Central memory CD8-positive, alpha-beta T cell (primary cell): ENCODE results near the gene TUBGCP3.

Experiments used
- ATAC-seq: fragments of 150-1000 bp; cut with Tn5 transposase; replicated peaks from 2 replicates; pipeline ENCODE4 v1.10.0; 2022; ENCODE audit warnings: mild to moderate bottlenecking, moderate FRiP score, moderate number of reproducible peaks; ENCODE audit not compliant: poor library complexity, severe bottlenecking; ENCODE audit errors: extremely low read depth
- DNase-seq, 2 donors: peaks; one replicate each; pipeline ENCODE4 v3.0.0; 2021; ENCODE audit warnings: low spot score in 2 of 2
- H3K27ac Mint-ChIP-seq: one replicate; pipeline ENCODE4 v1.8.0; 2022; ENCODE audit warnings: low read depth, mild to moderate bottlenecking, moderate library complexity, mixed read lengths
- H3K27me3 Mint-ChIP-seq: one replicate; pipeline ENCODE4 v1.8.0; 2022; ENCODE audit warnings: mixed read lengths
- H3K36me3 Mint-ChIP-seq: one replicate; pipeline ENCODE4 v1.8.0; 2022; ENCODE audit warnings: mild to moderate bottlenecking, moderate library complexity, mixed read lengths; ENCODE audit not compliant: insufficient read depth
- H3K4me1 Mint-ChIP-seq: one replicate; pipeline ENCODE4 v1.8.0; 2022; ENCODE audit warnings: mixed read lengths
- H3K4me3 Mint-ChIP-seq: one replicate; pipeline ENCODE4 v1.8.0; 2022; ENCODE audit warnings: mild to moderate bottlenecking, moderate library complexity, mixed read lengths
- H3K9me3 Mint-ChIP-seq: one replicate; pipeline ENCODE4 v1.8.0; 2022; ENCODE audit warnings: mixed read lengths

The TUBGCP3 gene

DNA sequence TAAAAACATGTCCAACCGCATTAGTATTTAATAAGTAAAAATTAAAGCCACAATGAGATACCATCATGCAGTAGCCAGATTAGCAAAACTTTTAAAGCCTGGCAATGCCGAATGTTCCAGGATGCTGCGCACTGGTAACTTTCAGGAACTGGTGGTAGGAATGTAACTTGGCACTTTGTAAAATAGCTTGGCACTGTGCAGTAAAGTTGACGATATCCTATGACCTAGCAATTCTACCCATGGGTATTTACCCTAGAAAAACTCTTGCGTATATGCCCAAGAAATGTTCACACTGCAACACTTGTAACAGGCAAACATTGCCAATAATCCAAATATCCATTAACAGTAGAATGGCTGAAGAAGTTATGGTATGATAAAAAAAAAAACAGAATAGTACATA is 114.1 kb downstream of the TUBGCP3 start:
- Mint-ChIP-seq H3K36me3 (no peaks in the 10 kb centered on the region), H3K27me3 (no peaks in the 10 kb centered on the region), H3K9me3 (no peaks in the 10 kb centered on the region), H3K4me1 (no peaks in the 10 kb centered on the region), H3K4me3 (no peak overlapping the region), H3K27ac (no peak overlapping the region)
- ATAC-seq, result no peak
- DNase-seq, result no peak

- Mint-ChIP-seq H3K36me3 (no peaks in the 10 kb centered on the region), H3K4me1 (no peaks in the 10 kb centered on the region), H3K27me3 (no peaks in the 10 kb centered on the region), H3K4me3 (no peak overlapping the region), H3K9me3 (no peaks in the 10 kb centered on the region), H3K27ac (no peak overlapping the region)
- ATAC-seq (no peak), DNase-seq (no peak)
Measured at GRCh38 chr13:112469071-112469745, 118.7 kb downstream of the TUBGCP3 start.

- ATAC-seq (no peak), DNase-seq (no peak)
- Mint-ChIP-seq H3K27ac (no peak overlapping the region), H3K36me3 (no peaks in the 10 kb centered on the region), H3K4me3 (no peak overlapping the region), H3K4me1 (no peaks in the 10 kb centered on the region), H3K27me3 (no peaks in the 10 kb centered on the region), H3K9me3 (no peaks in the 10 kb centered on the region)
Measured at GRCh38 chr13:112468069-112468468, 119.9 kb downstream of the TUBGCP3 start.

GRCh38 chr13:112467236-112467635 is 120.7 kb downstream of the TUBGCP3 start:
- peaks cover 5% of the 10 kb centered on the region for H3K27me3 Mint-ChIP-seq
- DNase-seq (no peak), ATAC-seq (no peak)
- H3K27ac Mint-ChIP-seq, result no peak overlapping the region
- no peak overlapping the region for H3K4me3 Mint-ChIP-seq
- no peaks in the 10 kb centered on the region for H3K9me3 Mint-ChIP-seq
- no peaks in the 10 kb centered on the region for H3K36me3 Mint-ChIP-seq
- H3K4me1 Mint-ChIP-seq, result no peaks in the 10 kb centered on the region

- ATAC-seq (no peak), DNase-seq (no peak)
- Mint-ChIP-seq H3K4me1 (no peaks in the 10 kb centered on the region), H3K4me3 (no peak overlapping the region), H3K27me3 (peaks cover 13% of the 10 kb centered on the region), H3K36me3 (no peaks in the 10 kb centered on the region), H3K9me3 (no peaks in the 10 kb centered on the region), H3K27ac (no peak overlapping the region)
Measured at GRCh38 chr13:112466132-112467058, 121.6 kb downstream of the TUBGCP3 start.

DNA sequence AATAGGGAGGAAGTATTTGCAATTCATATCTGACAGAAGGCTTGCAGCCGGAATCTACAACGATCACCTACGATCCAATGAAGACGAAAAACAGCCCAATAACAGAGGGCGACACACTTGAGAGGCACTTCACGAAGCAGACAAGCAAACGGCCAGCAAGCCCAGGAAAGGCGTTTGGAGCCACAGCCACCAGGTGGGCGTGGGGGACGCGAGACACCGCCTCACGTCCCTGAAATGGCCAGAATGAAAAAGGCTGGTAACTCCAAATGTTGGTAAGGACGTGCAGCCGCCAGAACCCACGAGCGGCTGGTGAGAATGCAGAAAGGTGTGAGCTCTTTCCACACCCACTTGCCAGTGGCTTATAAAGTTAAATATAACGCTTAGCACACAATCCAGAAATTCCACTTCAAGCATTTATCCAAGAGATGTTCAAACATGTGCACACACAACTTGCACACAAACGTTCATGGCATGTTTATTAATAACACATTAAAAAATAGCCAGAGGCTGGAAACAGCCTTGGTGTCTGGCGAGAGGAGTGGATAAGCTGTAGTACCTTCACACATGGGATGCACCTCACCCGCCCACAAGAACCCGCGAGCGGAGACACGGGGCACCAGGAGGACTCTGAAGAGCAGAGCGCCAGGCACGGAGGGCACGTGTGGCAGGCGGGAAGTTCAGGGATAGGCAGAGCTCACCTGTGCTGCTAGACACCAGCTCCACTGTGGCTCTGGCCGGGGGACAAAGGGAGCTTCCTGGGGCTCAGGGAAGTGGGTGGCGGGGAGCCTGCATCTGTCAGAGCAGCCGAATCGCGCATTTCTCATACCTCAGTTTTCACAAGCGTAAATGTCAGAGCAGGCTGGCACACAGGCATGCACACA is 122.5 kb downstream of the TUBGCP3 start:
- no peaks in the 10 kb centered on the region for H3K4me1 Mint-ChIP-seq
- ATAC-seq (no peak), DNase-seq (no peak)
- no peaks in the 10 kb centered on the region for H3K9me3 Mint-ChIP-seq
- no peak overlapping the region for H3K27ac Mint-ChIP-seq
- H3K4me3 Mint-ChIP-seq, result no peak overlapping the region
- peaks cover 15% of the 10 kb centered on the region for H3K27me3 Mint-ChIP-seq
- no peaks in the 10 kb centered on the region for H3K36me3 Mint-ChIP-seq

DNA sequence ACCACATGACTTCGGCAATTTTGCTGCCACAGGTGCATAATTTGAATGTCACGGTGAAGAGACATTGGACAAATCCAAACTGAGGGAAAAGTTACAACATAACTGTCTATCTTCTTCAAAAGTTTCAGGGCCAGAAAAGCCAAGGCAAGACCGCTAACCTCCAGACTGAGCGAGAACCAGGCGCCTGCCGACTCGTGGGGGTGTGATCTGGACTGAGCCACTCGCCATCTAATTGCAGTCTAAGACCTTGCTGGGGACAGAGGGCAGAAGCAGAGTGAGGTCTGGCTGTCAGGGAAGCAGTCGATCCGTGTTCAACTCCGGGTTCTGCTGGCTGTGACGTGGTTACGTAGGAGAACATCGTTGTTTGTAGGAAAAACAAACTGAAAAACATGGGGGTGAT is 123.2 kb downstream of the TUBGCP3 start:
- H3K9me3 Mint-ChIP-seq, result peaks cover 2% of the 10 kb centered on the region
- H3K4me1 Mint-ChIP-seq, result no peaks in the 10 kb centered on the region
- no peaks in the 10 kb centered on the region for H3K36me3 Mint-ChIP-seq
- no peak for ATAC-seq
- DNase-seq, result no peak
- H3K4me3 Mint-ChIP-seq, result no peak overlapping the region
- no peak overlapping the region for H3K27ac Mint-ChIP-seq
- H3K27me3 Mint-ChIP-seq, result peaks cover 20% of the 10 kb centered on the region

DNA sequence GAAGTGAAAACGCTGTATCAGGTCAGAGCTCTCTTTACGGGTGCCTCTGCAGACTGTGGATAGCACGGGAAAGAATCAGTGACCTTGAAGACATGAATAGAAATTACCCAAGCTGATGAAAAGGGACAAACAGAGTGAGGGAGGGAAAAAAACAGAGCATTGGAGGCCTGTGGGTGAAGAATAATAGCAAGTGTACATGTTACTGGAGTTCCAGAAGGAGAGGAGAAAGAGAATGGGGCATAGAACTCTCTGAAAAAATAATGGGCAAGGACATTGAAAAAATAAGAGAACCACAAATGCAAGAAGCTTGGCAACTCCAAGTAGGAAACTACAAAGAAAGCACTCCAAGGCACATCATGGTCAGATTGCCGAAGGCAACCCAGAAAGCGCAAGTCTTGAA is 125.5 kb downstream of the TUBGCP3 start:
- Mint-ChIP-seq H3K27ac (no peak overlapping the region), H3K27me3 (peaks cover 25% of the 10 kb centered on the region), H3K36me3 (no peaks in the 10 kb centered on the region), H3K4me3 (no peak overlapping the region), H3K9me3 (peaks cover 6% of the 10 kb centered on the region), H3K4me1 (no peaks in the 10 kb centered on the region)
- DNase-seq, result no peak
- ATAC-seq, result no peak

GRCh38 chr13:112457485-112457884 is 130.5 kb downstream of the TUBGCP3 start:
- no peaks in the 10 kb centered on the region for H3K36me3 Mint-ChIP-seq
- H3K27me3 Mint-ChIP-seq, result peaks cover 23% of the 10 kb centered on the region
- H3K27ac Mint-ChIP-seq, result no peak overlapping the region
- no peak for DNase-seq
- H3K4me3 Mint-ChIP-seq, result no peak overlapping the region
- peaks cover 6% of the 10 kb centered on the region for H3K9me3 Mint-ChIP-seq
- no peaks in the 10 kb centered on the region for H3K4me1 Mint-ChIP-seq
- no peak for ATAC-seq

- H3K4me3 Mint-ChIP-seq, result no peak overlapping the region
- peaks cover 6% of the 10 kb centered on the region for H3K9me3 Mint-ChIP-seq
- peaks cover 19% of the 10 kb centered on the region for H3K27me3 Mint-ChIP-seq
- no peaks in the 10 kb centered on the region for H3K4me1 Mint-ChIP-seq
- no peak overlapping the region for H3K27ac Mint-ChIP-seq
- DNase-seq (no peak), ATAC-seq (no peak)
- H3K36me3 Mint-ChIP-seq, result no peaks in the 10 kb centered on the region
Measured at GRCh38 chr13:112457081-112457480, 130.9 kb downstream of the TUBGCP3 start.

GRCh38 chr13:112456138-112457056 is 131.6 kb downstream of the TUBGCP3 start:
- Mint-ChIP-seq H3K27ac (no peak overlapping the region), H3K4me1 (no peaks in the 10 kb centered on the region), H3K9me3 (peaks cover 6% of the 10 kb centered on the region), H3K36me3 (no peaks in the 10 kb centered on the region), H3K27me3 (peaks cover 12% of the 10 kb centered on the region), H3K4me3 (no peak overlapping the region)
- peak in 1 of 2 donors; percentile 3 for DNase-seq
- ATAC-seq, result no peak
